Gastrocnemius medialis (tissue), 4 donors: ENCODE measurements around the gene NRDC. TPM values are rescaled to one million over a fixed set of nuclear protein-coding genes. Genes with fewer than 3 reads are reported as not detected.
A peak's percentile ranks its signal among the peaks of the same experiment; 100 is the strongest.

Experiments
- ATAC-seq, 2 donors: fragments of 150-250 bp; one replicate each; pipeline ENCODE4 v1.9.1; 2016
- DNase-seq, 2 donors: peaks; one replicate each; pipeline ENCODE4 v3.0.0-alpha.2; 2019
- H3K27ac ChIP-seq, 4 donors: fragments of 200-600 bp; sonication (generic); 1 replicate in 1 of 4; 2 replicates in 3 of 4; pipeline ENCODE4 v1.5.1; 2016 to 2018; ENCODE audit warnings: mild to moderate bottlenecking in 2 of 4, moderate library complexity in 1 of 4
- H3K27me3 ChIP-seq, 3 donors: fragments of 200-600 bp; sonication (generic) in 2 of 3; 1 replicate in 1 of 3; 2 replicates in 2 of 3; pipeline versions ENCODE4 v1.5.1 to v1.6.0; 2016 to 2019; ENCODE audit warnings: mild to moderate bottlenecking in 1 of 3, moderate library complexity in 1 of 3
- H3K36me3 ChIP-seq, 2 donors: fragments of 200-600 bp; sonication (generic) in 1 of 2; one replicate each; pipeline ENCODE4 v1.5.1; 2017 to 2018
- H3K4me1 ChIP-seq, 2 donors: fragments of 200-600 bp; sonication (generic) in 1 of 2; one replicate each; pipeline ENCODE4 v1.5.1; 2016 to 2017; ENCODE audit warnings: mild to moderate bottlenecking in 2 of 2
- H3K4me3 ChIP-seq, 4 donors: fragments of 200-600 bp; sonication (generic) in 3 of 4; 1 replicate in 1 of 4; 2 replicates in 3 of 4; pipeline ENCODE4 v1.5.1; 2016 to 2019; ENCODE audit warnings: mild to moderate bottlenecking in 2 of 4
- H3K9me3 ChIP-seq, 3 donors: fragments of 200-600 bp; sonication (generic) in 2 of 3; 1 replicate in 1 of 3; 2 replicates in 2 of 3; pipeline ENCODE4 v1.5.1; 2016 to 2019
- POLR2A ChIP-seq, 2 donors: fragments of 450-650 bp; IDR thresholded peaks; one replicate each; pipeline ENCODE4 v1.6.1; 2017; ENCODE audit warnings: antibody characterized with exemption in 2 of 2, mild to moderate bottlenecking in 2 of 2, moderate library complexity in 2 of 2
- in situ Hi-C, 4 donors: fragments of 200-750 bp; cut with MboI; loops; one replicate each; pipeline versions ENCODE4 v1.15.0 to v1.8.0; 2017; ENCODE audit warnings: low sequenced_read_pairs in 4 of 4
- intact Hi-C: fragments of 100-400 bp; cut with DNase I; formaldehyde crosslinking; loops from one replicate; pipeline ENCODE4 v1.15.1; 2023; ENCODE audit warnings: low total_unique reads
- total RNA-seq, 4 donors: library from RNA; depleted of rRNA; stranded (reverse); fragments of >200 nt; gene quantifications; one replicate each; pipeline versions ENCODE4 v1.1.0 to v1.2.3, GENCODE V29; 2016
- TF ChIP-seq, protein P1 (sequence below), 5 experiments: fragments of 450-650 bp in 3 of 5; fragments of 200-600 bp in 2 of 5; sonication (generic) in 2 of 5; IDR thresholded peaks in 4 of 5; conservative IDR thresholded peaks in 1 of 5; 1 replicate in 4 of 5; 2 replicates in 1 of 5; pipeline ENCODE4 v1.5.1; 2016 to 2019; ENCODE audit warnings: antibody characterized with exemption in 5 of 5, mild to moderate bottlenecking in 3 of 5, moderate library complexity in 3 of 5

Gene NRDC
- total RNA-seq, 4 donors from 2014 or later: 180 to 270 (median 239) TPM

DNA sequence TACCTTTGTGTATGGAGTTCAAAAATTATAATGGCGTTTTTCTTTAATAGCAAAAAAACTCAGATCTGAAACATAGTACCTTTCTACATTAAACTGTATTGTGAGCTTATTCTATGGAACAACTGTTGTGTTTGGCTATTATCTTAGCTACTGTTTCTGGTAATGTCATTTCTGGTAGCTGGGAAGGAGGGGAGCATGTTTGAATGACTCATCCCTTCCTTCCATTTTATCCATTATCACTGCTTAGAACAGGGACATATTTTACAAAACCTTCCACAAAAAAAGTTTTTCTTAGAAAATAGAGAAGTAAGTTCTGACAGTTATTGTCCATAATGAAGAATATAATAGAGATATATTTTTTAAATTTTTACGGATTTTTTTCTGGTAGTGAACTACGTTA, 128.3 kb downstream of the NRDC start:
- intact Hi-C loops: no loop called here
- no peak for DNase-seq
- ATAC-seq: no peak
- TF ChIP-seq POLR2A (IDR thresholded peaks at IDR 0.05): no peak
- TF ChIP-seq, protein P1, sequence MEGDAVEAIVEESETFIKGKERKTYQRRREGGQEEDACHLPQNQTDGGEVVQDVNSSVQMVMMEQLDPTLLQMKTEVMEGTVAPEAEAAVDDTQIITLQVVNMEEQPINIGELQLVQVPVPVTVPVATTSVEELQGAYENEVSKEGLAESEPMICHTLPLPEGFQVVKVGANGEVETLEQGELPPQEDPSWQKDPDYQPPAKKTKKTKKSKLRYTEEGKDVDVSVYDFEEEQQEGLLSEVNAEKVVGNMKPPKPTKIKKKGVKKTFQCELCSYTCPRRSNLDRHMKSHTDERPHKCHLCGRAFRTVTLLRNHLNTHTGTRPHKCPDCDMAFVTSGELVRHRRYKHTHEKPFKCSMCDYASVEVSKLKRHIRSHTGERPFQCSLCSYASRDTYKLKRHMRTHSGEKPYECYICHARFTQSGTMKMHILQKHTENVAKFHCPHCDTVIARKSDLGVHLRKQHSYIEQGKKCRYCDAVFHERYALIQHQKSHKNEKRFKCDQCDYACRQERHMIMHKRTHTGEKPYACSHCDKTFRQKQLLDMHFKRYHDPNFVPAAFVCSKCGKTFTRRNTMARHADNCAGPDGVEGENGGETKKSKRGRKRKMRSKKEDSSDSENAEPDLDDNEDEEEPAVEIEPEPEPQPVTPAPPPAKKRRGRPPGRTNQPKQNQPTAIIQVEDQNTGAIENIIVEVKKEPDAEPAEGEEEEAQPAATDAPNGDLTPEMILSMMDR (IDR thresholded peaks at IDR 0.05 in 4 of 5, conservative IDR thresholded peaks at IDR 0.05 in 1 of 5): no peak
- Histone ChIP-seq H3K4me3 (no peak overlapping the region), H3K27ac (peak overlapping the region in 1 of 4 donors; percentile 15), H3K9me3 (no peaks in the 10 kb centered on the region), H3K27me3 (no peaks in the 10 kb centered on the region), H3K36me3 (peaks cover 0 to 35% of the 10 kb centered on the region in 2 donors), H3K4me1 (peaks cover 0 to under 1% of the 10 kb centered on the region in 2 donors)
- in situ Hi-C loops: loop anchor here in 2 of 4 donors (25.0 kb wide), 1 partner anchor 113 kb away; no protein-coding TSS in a partner anchor

DNA sequence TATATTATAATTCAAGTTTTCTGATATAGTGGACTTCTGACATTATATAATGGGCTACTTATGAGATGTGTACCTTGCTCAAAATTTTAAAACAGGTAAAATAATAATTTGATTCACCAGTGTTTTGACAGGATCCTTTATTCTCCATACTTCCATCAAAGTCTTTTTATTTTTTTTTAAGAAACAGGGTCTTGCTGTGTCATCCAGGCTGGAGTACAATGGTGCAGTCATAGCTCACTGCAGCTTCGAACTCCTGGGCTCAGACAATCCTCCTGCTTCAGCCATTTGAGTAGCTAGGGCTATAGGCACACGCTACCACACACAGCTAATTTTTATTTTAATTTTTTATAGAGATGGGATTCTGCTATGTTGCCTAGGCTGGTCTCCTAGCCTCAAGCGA, 129.4 kb downstream of the NRDC start:
- TF ChIP-seq POLR2A (IDR thresholded peaks at IDR 0.05): no peak
- TF ChIP-seq, protein P1 (IDR thresholded peaks at IDR 0.05 in 4 of 5, conservative IDR thresholded peaks at IDR 0.05 in 1 of 5): no peak
- Histone ChIP-seq H3K4me3 (no peak overlapping the region), H3K36me3 (peaks cover 0 to 28% of the 10 kb centered on the region in 2 donors), H3K4me1 (peaks cover 7 to 8% of the 10 kb centered on the region in 2 donors), H3K27ac (no peak overlapping the region), H3K9me3 (no peaks in the 10 kb centered on the region), H3K27me3 (no peaks in the 10 kb centered on the region)
- in situ Hi-C loops: no loop called here
- intact Hi-C loops: no loop called here
- no peak for DNase-seq
- ATAC-seq: no peak

DNA sequence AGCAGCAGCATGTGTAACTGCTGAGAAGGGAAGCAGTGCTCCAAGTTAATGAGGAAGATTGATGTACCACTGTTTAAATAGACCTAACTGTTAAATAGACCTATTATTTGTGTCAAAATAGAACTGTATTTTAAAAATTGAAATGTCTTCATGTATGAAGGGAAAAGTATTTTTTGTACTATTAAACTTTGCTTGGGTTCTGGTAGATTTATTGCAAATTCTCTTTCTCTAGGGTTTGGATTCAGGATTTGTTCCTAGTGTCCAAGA, 133.3 kb downstream of the NRDC start:
- TF ChIP-seq POLR2A (IDR thresholded peaks at IDR 0.05): no peak
- TF ChIP-seq, protein P1 (IDR thresholded peaks at IDR 0.05 in 4 of 5, conservative IDR thresholded peaks at IDR 0.05 in 1 of 5): no peak
- Histone ChIP-seq H3K9me3 (no peaks in the 10 kb centered on the region), H3K36me3 (peaks cover 0 to 6% of the 10 kb centered on the region in 2 donors), H3K27me3 (no peaks in the 10 kb centered on the region), H3K27ac (peak overlapping the region in 2 of 4 donors; percentile 6 to 51), H3K4me3 (no peak overlapping the region), H3K4me1 (peaks cover 26 to 40% of the 10 kb centered on the region in 2 donors)
- in situ Hi-C loops (no loop called here), intact Hi-C loops (no loop called here)
- no peak for ATAC-seq
- DNase-seq: no peak

DNA sequence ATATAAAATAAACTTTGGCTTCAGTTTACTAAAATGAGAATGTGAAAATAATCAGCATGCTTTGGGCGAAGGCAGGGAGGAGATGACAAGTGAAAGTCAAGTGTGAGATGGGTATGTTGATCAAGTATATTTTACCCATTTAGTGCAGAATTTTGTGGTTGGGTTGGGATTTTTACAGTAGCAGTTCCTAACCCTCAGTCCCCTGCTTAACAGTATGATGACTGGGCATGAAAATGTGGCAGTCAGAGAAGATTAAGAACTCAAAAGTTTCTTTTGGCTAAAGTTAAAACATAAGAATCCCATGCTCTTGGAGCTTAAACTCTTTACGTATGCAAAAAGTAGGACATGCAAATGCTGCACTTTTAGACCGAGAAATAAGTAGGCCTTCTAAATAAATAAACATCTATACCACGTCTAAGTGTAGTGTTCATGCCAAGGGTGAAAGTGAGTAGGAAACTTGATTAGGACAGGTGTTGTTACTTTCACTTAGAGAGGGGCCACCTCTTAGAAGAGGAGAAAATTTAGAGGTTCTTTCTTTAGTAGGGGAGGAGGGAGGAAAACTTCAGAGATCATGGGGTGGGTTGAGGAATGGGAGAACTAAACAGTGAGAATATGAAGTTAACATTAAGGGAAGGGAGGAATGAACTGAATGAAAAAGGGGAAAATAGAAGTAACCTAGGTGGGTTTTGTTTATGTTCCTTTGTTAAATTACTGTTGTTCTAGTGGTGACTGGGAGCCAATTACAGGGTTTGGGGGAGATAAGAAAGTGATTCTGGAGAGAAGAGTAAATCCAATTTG, 133.8 kb downstream of the NRDC start:
- ATAC-seq: no peak
- DNase-seq: no peak
- Histone ChIP-seq H3K9me3 (no peaks in the 10 kb centered on the region), H3K4me1 (peaks cover 26 to 46% of the 10 kb centered on the region in 2 donors), H3K27ac (peak overlapping the region in 3 of 4 donors; percentile 6 to 51 (median 39)), H3K4me3 (no peak overlapping the region), H3K36me3 (peaks cover 0 to 6% of the 10 kb centered on the region in 2 donors), H3K27me3 (no peaks in the 10 kb centered on the region)
- in situ Hi-C loops (no loop called here), intact Hi-C loops (no loop called here)
- TF ChIP-seq POLR2A (IDR thresholded peaks at IDR 0.05): no peak
- TF ChIP-seq, protein P1 (IDR thresholded peaks at IDR 0.05 in 4 of 5, conservative IDR thresholded peaks at IDR 0.05 in 1 of 5): no peak
